ENCODE results near the gene CALML4. TPM values are rescaled to one million over a fixed set of nuclear protein-coding genes. Genes with fewer than 3 reads are reported as not detected.
A peak's percentile ranks its signal among the peaks of the same experiment; 100 is the strongest.

CALML4 gene
- total RNA-seq, 1 donor: 2.2 TPM

- Histone ChIP-seq H3K9me3 (ENCODE audit: low read depth, low read length) (no peaks in the 10 kb centered on the region), H4K20me1 (ENCODE audit: insufficient read depth, low read length) (peaks cover 10% of the 10 kb centered on the region), H3K36me3 (ENCODE audit: insufficient read depth, low read length) (no peaks in the 10 kb centered on the region), H3K79me2 (ENCODE audit: insufficient read depth, low read length) (peaks cover 38% of the 10 kb centered on the region), H2AFZ (ENCODE audit: low read length) (peak overlapping the region; percentile 94), H3K27ac (ENCODE audit: low read depth, low read length) (peak overlapping the region; percentile 56), H3K4me3 (ENCODE audit: insufficient read depth, low read length) (peak overlapping the region; percentile 80), H3K27me3 (ENCODE audit: insufficient read depth, low read length) (no peaks in the 10 kb centered on the region), H3K4me1 (ENCODE audit: insufficient read depth, low read length) (peaks cover 19% of the 10 kb centered on the region), H3K4me2 (ENCODE audit: insufficient read depth, low read length) (peak overlapping the region; percentile 98)
- no peak for DNase-seq (ENCODE audit: insufficient read length, low spot score, missing footprints)
- no peak for TF ChIP-seq CTCF (IDR thresholded peaks at IDR 0.05; ENCODE audit: extremely low read depth, low read depth, low read length)
Observed at GRCh38 chr15:68230157-68231100, 25.3 kb upstream of the CALML4 start.

- no peaks in the 10 kb centered on the region for H3K9me3 ChIP-seq (ENCODE audit: low read depth, low read length)
- no peaks in the 10 kb centered on the region for H3K36me3 ChIP-seq (ENCODE audit: insufficient read depth, low read length)
- DNase-seq (ENCODE audit: insufficient read length, low spot score, missing footprints): peak; percentile 99
- H3K27me3 ChIP-seq (ENCODE audit: insufficient read depth, low read length): no peaks in the 10 kb centered on the region
- no peak for TF ChIP-seq CTCF (IDR thresholded peaks at IDR 0.05; ENCODE audit: extremely low read depth, low read depth, low read length)
- H3K4me3 ChIP-seq (ENCODE audit: insufficient read depth, low read length): peak within 1 kb of the TSS; percentile 80
- H3K4me2 ChIP-seq (ENCODE audit: insufficient read depth, low read length): peak within 1 kb of the TSS; percentile 98
- peak within 1 kb of the TSS; percentile 94 for H2AFZ ChIP-seq (ENCODE audit: low read length)
- H3K27ac ChIP-seq (ENCODE audit: low read depth, low read length): peak within 1 kb of the TSS; percentile 66
- H3K4me1 ChIP-seq (ENCODE audit: insufficient read depth, low read length): peaks cover 19% of the 10 kb centered on the region
- H3K79me2 ChIP-seq (ENCODE audit: insufficient read depth, low read length): peaks cover 46% of the 10 kb centered on the region
- peaks cover 10% of the 10 kb centered on the region for H4K20me1 ChIP-seq (ENCODE audit: insufficient read depth, low read length)
Observed at GRCh38 chr15:68229386-68230156, 24.4 kb upstream of the CALML4 start, which contains the start of gene CLN6. TSS of gene CLN6 (minus strand) at chr15:68229728. CDS start at chr15:68229584, 144 bp downstream.

- Histone ChIP-seq H3K79me2 (ENCODE audit: insufficient read depth, low read length) (peaks cover 52% of the 10 kb centered on the region), H2AFZ (ENCODE audit: low read length) (peak overlapping the region; percentile 91), H3K27me3 (ENCODE audit: insufficient read depth, low read length) (no peaks in the 10 kb centered on the region), H3K27ac (ENCODE audit: low read depth, low read length) (peak overlapping the region; percentile 66), H4K20me1 (ENCODE audit: insufficient read depth, low read length) (peaks cover 10% of the 10 kb centered on the region), H3K4me3 (ENCODE audit: insufficient read depth, low read length) (peak overlapping the region; percentile 80), H3K4me1 (ENCODE audit: insufficient read depth, low read length) (peaks cover 19% of the 10 kb centered on the region), H3K9me3 (ENCODE audit: low read depth, low read length) (no peaks in the 10 kb centered on the region), H3K36me3 (ENCODE audit: insufficient read depth, low read length) (no peaks in the 10 kb centered on the region), H3K4me2 (ENCODE audit: insufficient read depth, low read length) (peak overlapping the region; percentile 96)
- TF ChIP-seq CTCF (IDR thresholded peaks at IDR 0.05; ENCODE audit: extremely low read depth, low read depth, low read length): no peak
- peak; percentile 90 for DNase-seq (ENCODE audit: insufficient read length, low spot score, missing footprints)
Observed at GRCh38 chr15:68228971-68229385, 23.8 kb upstream of the CALML4 start.
